Dendritic cell treated with granulocyte-macrophage colony-stimulating factor and Interleukin-4, amounts not matched to agents 40 ng/mL and 50 ng/mL, for 4 days (primary cell): Measurements from ENCODE around the gene LMX1B.

ENCODE experiments used
- H3K27ac Mint-ChIP-seq: one replicate; pipeline ENCODE4 v1.8.0; 2022; ENCODE audit warnings: mild to moderate bottlenecking, mixed read lengths
- H3K27me3 Mint-ChIP-seq: one replicate; pipeline ENCODE4 v1.8.0; 2022; ENCODE audit warnings: mild to moderate bottlenecking, mixed read lengths
- H3K36me3 Mint-ChIP-seq: one replicate; pipeline ENCODE4 v1.8.0; 2022; ENCODE audit warnings: low read depth, mixed read lengths
- H3K4me1 Mint-ChIP-seq: one replicate; pipeline ENCODE4 v1.8.0; 2022; ENCODE audit warnings: low read depth, mixed read lengths
- H3K4me3 Mint-ChIP-seq: one replicate; pipeline ENCODE4 v1.8.0; 2022; ENCODE audit warnings: mild to moderate bottlenecking, moderate library complexity, mixed read lengths
- H3K9me3 Mint-ChIP-seq: one replicate; pipeline ENCODE4 v1.8.0; 2022; ENCODE audit warnings: mixed read lengths
- intact Hi-C: fragments of 100-400 bp; cut with micrococcal nuclease; formaldehyde crosslinking; loops from one replicate; pipeline ENCODE4 v1.15.0; 2022

Gene LMX1B

DNA sequence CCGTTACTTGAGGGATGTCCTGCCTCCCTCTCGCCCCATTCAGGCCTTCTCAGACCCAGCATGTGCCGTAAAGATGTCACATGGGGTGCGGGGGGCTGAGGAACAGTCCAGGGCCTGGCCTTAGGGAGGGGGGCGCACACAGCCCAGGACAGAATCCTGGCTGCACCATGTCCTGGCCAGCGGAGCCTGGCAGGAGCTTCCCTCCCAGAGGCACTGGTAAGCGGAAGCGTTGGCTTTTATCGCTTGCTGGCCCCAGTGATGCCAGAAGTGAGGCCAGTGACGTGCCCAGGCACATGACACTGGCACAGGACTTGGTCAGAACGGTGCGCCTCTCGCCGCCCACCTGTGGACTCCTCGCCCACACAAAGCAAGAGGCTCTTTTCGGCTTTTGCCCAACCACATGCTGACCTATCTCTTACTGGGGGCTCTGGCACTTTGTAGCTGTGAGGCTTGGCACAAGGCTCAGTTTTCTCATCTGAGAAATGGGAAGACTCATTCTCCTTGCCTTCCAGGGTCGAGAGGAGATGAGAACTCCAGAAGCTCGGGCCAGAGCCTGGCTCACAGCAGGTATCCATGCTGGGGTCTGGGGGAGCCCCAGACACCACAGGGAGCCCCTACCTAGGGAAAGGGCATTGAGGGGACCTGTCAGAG lies 59.0 kb downstream of the LMX1B start:
- Mint-ChIP-seq H3K27me3 (peaks cover 63% of the 10 kb centered on the region), H3K4me1 (peaks cover 5% of the 10 kb centered on the region), H3K27ac (no peak overlapping the region)

DNA sequence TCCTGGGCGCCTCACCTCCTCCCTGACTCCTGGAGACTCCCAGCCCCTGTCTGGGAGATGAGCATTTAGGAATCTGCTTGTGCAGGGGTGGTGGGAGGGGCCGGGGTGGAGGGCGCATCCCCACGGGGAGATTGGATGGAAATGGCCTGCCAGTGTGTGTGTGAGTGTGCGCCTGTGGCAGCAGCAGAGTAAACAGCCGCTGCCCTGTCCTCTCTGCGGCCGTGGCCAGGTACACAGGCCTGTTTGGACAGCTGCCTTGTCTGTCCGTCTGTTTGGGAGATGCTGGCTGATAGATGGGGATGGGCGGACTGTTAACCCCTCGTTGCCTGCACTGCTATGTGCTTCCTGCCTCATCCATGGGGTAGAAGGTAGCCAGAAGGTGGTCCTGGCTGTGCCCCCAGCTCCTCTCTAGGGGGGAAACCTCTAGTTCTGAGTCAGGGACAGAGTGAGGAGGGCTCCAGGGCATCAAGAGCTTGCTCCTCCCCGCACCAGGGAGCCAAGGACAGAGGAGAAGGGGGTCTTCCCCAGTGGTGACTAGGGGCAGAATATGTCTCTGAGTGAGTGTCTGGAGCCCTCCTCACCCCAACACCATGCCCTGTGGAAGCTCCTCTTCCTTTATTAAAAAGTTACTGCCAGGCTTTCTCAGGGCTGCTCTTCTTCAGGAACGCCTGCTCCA lies 60.1 kb downstream of the LMX1B start:
- Mint-ChIP-seq H3K27ac (no peak overlapping the region), H3K36me3 (no peaks in the 10 kb centered on the region), H3K27me3 (peaks cover 72% of the 10 kb centered on the region), H3K4me3 (no peak overlapping the region), H3K4me1 (peaks cover 5% of the 10 kb centered on the region), H3K9me3 (no peaks in the 10 kb centered on the region)
- intact Hi-C loops, result no loop called here

More for the DNA sequence above, 59.0 kb downstream of the LMX1B start:
- intact Hi-C loops, result no loop called here
- Mint-ChIP-seq H3K36me3 (no peaks in the 10 kb centered on the region), H3K4me3 (no peak overlapping the region), H3K9me3 (no peaks in the 10 kb centered on the region)

DNA sequence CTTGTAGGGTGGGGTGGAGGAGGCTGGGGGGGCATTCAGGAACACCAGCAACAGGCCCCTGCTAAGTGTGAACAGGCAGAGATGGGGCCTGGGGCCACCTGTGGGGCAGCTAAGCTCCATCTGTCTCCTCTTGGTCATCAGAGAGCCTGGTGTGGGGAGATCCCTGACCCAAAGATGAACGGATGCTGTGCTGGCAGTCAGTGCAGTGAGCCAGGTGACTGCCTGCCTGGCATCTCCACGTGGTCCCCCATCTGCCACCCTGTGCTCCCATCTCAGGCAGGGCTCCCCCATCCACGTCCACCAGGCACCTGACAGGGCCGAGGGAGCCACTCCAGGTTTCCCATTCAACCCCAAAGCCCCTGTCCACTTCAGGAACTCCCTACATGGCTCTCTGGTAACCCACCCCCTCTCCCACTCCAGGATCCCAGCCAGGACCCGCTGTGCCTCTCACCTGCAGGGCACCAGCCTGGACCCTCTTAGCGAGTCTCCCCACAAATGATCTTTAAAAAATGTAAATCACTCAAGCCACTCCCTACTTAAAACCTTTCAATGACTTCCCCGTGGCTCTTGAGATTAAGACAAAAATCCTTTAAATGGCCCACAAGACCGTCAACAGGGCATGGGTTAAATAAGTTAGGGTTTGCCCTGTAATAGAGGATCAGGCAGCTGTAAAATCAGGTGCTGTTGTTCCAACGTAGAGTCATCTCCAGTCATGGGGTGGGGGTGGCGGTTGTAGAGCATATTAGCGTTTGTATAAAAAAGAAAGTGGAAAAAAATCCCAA lies 60.8 kb downstream of the LMX1B start:
- Mint-ChIP-seq H3K27me3 (peaks cover 80% of the 10 kb centered on the region), H3K36me3 (no peaks in the 10 kb centered on the region), H3K4me1 (peaks cover 5% of the 10 kb centered on the region), H3K27ac (no peak overlapping the region), H3K4me3 (no peak overlapping the region), H3K9me3 (no peaks in the 10 kb centered on the region)
- intact Hi-C loops, result no loop called here

DNA sequence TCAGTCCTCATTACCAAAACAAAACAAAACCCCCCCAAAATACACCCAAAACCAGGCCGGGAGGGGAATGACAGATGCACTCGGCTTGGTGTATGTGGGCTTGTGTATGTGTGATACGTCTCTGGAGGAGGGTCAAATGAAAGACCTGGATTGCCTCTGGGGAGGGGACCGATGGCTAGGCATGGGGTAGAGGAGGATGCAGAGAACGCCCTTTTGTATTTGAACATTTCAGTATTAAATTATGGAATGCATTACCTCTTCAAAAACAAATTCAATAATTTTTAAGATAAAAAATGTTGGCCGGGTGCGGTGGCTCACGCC lies 61.4 kb downstream of the LMX1B start:
- H3K36me3 Mint-ChIP-seq, result no peaks in the 10 kb centered on the region
- no peak overlapping the region for H3K4me3 Mint-ChIP-seq
- no peaks in the 10 kb centered on the region for H3K9me3 Mint-ChIP-seq
- H3K4me1 Mint-ChIP-seq, result peaks cover 5% of the 10 kb centered on the region
- intact Hi-C loops, result no loop called here
- H3K27ac Mint-ChIP-seq, result no peak overlapping the region
- peaks cover 85% of the 10 kb centered on the region for H3K27me3 Mint-ChIP-seq

DNA sequence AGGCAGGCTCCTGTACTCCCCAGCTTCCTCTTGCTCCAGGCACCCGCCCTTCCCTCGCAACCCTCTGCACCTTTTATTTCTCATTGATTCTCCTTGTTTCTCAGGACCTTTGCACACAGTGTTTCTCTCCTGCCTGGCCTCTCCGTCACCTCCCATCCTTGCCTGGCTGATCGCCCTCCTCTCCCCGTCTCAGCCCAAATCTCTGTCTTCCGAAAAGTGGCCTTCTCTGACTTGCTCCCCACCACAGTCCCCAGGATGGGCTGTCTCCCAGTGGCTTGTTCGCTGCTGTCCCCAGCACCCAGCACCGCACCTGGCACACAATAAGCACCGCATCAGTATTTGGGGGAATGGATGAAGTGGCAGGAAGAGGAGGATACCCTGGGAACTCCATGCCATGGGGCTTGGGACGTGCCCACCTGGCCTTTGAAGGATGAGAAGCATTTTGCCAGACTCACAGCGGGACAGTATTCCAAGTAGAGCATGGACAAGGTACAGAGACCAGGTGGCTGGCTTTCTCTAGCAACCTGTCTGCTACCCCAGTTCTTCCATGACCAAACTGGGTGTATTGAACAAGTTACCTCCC lies 62.5 kb downstream of the LMX1B start:
- Mint-ChIP-seq H3K4me1 (peaks cover 5% of the 10 kb centered on the region), H3K27me3 (peaks cover 96% of the 10 kb centered on the region), H3K9me3 (no peaks in the 10 kb centered on the region), H3K27ac (no peak overlapping the region), H3K4me3 (no peak overlapping the region), H3K36me3 (no peaks in the 10 kb centered on the region)
- intact Hi-C loops, result no loop called here

DNA sequence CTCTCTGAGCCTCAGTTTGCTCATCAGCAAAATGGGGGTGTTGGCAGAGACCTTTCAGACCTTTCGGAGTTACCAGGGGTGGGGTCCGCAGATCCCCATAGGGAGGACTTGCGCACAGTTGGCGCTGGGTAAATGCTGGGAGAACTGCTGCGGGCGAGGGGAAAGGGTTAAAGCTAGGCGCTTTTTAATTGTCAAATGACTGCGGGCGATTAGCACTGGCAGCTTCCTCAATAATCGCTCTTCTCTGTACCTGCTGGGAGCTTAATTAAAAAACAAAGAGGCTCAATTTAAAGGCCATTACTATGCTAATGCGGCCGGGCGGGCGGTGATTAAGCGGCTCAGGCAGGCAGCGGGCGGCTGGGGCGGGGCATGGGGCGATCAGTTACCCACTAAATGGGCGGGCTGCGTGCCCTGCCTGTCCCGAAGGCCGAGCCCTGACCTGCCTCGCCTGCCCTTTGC lies 63.0 kb downstream of the LMX1B start:
- no peak overlapping the region for H3K27ac Mint-ChIP-seq
- H3K4me1 Mint-ChIP-seq, result peaks cover 5% of the 10 kb centered on the region
- H3K4me3 Mint-ChIP-seq, result no peak overlapping the region
- H3K36me3 Mint-ChIP-seq, result no peaks in the 10 kb centered on the region
- no peaks in the 10 kb centered on the region for H3K9me3 Mint-ChIP-seq
- H3K27me3 Mint-ChIP-seq, result peaks cover 96% of the 10 kb centered on the region
- intact Hi-C loops, result no loop called here

DNA sequence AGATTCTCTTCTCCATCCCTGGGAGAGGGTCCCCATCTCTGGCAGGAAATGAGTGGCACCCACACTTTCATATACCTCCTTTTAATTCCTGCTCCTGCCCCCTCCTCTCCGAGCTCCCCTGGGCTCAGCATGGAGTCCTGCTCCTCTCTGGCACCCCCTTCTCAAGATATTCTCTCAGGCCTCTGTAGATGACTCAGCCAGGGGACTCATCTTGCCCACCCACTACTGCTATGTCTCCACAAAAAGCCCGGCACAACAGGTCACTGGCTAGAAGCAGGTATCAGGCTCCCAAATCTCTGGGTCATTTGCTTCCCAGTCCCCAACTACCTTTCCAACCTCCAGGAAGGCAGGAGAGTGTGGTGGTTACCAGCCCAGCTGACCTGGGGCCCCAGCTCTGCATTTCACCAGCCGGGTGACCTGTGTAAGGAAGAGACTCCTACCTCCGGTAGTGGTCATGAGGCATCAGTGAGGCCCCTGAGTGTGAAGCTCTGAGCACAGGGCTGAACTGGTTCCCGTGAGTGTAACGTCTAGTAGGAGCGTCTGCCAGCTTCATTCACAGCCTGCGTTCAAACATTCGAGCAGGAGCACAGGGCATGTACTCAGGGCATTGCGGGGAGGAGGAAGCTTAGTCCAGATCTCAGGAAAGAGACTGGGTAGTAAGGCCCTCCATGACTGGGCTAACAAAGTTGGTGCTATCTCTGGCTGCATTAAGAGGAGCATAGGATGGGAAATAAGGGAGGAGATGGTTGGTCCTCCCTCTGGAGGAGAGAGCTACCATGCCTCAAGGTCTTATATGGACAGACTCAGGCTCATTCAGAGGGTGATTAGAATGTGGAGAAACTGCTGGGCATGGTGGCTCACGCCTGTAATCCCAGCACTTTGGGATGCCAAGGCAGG lies 63.7 kb downstream of the LMX1B start:
- H3K4me3 Mint-ChIP-seq, result no peak overlapping the region
- H3K27me3 Mint-ChIP-seq, result peaks cover 96% of the 10 kb centered on the region
- no peak overlapping the region for H3K27ac Mint-ChIP-seq
- intact Hi-C loops, result no loop called here
- H3K36me3 Mint-ChIP-seq, result no peaks in the 10 kb centered on the region
- no peaks in the 10 kb centered on the region for H3K9me3 Mint-ChIP-seq
- H3K4me1 Mint-ChIP-seq, result peaks cover 5% of the 10 kb centered on the region

DNA sequence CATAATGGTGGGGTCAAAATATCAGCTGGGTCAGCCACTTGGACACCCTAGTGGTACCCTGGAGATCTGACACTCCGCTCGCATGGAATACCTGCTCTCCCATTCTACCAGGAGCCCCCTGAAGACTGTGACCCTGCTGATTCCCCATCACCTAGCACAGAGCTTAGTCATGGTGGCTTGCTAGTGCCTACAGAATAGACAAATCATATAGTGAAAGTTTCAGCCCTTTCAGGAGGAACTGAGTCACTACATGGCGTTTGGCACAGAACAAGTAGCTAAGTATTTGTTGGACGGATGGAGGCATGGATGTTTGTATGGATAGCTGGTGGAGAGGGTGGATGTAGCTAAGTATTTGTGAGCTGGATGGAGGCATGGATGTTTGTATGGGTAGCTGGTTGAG lies 65.3 kb downstream of the LMX1B start:
- Mint-ChIP-seq H3K4me3 (no peak overlapping the region), H3K4me1 (peaks cover 5% of the 10 kb centered on the region), H3K36me3 (no peaks in the 10 kb centered on the region), H3K27ac (no peak overlapping the region), H3K9me3 (no peaks in the 10 kb centered on the region), H3K27me3 (peaks cover 92% of the 10 kb centered on the region)
- intact Hi-C loops, result no loop called here

DNA sequence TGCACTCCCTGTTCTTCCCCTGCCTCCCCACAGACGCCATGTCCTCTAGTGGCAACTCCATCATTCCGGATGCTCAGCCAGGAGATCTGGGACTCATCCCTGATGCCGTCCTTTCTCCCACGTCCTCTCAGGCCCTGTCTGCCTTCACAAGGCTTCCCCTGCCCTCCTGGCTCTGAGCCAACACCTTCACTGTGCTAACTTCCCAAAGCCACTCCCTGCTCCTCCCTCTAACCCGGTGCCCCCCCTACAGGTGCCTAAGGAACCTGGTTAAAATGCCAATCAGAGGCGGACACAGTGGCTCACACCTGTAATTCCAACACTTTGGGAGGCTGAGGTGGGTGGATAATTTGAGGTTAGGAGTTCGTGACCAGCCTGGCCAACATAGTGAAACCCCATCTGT lies 67.6 kb downstream of the LMX1B start:
- Mint-ChIP-seq H3K4me3 (no peak overlapping the region), H3K27me3 (peaks cover 90% of the 10 kb centered on the region), H3K27ac (no peak overlapping the region), H3K36me3 (no peaks in the 10 kb centered on the region), H3K9me3 (no peaks in the 10 kb centered on the region), H3K4me1 (peaks cover under 1% of the 10 kb centered on the region)
- intact Hi-C loops, result no loop called here

DNA sequence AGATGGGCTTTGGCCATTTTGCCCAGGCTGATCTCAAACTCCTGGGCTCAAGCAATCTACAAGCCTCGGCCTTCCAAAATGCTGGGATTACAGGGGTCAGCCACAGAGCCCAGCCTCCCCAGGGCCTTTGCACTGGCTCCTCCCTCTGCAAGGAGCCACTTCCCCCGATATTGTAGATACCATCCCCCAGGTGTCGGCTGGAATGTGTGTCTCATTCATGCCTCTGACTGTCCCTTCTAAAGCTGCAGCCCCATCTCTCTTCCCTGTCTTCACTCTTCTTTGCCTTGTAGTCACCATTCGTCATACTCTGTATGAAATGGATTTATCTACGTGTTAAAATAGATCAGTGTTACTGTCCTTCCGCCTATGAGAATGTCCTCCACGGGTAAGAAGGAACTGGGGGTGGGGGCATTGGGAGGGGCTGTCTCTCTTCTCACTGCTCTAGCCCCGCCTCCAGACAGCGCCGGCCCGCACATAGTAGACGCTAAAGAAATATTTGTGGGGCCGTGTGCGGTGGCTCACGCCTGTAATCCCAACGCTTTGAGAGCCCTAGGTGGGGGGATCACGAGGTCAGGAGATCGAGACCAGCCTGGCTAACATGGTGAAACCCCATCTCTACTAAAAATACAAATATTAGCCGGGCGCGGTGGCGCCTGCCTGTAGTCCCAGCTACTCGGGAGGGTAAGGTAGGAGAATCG lies 68.5 kb downstream of the LMX1B start:
- Mint-ChIP-seq H3K27me3 (peaks cover 88% of the 10 kb centered on the region), H3K27ac (no peak overlapping the region), H3K36me3 (no peaks in the 10 kb centered on the region)

DNA sequence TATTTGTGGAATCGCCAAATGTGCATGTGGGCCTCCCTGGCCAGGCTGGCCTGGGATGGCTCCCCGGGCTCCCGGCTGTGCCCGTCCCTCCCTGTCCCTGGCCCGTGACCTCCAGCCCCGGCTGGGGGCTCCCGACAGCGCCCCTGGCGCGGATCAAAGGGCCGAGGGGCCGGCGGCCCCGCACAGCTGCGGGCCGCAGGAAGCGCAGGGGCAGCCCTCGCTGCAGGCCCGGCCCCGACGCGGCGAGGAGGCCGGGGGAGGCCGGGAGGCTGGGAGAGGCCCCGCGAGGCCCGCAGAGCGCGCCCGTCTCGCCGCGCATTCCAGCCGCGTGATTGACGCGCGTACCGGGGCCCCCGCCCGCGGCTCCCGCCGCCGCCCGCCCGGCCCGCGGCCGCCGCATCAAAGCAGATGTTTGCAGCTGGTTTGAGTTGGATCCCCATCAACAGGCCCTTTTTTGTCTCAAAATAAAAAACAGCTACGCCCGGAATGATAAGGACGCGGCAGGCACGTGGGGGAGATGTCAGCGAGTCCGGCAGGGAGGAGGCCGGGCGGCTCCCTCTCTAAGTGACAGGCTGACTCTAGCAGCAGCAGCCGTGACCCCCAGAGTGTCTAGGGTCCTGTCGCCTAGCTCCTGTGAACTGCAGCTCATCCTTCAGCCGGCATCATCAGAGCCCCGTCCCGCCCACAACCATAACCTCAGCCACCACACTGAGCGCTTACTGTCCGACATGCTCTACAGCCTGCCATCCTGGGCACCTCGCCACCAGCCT lies 69.4 kb downstream of the LMX1B start:
- no peak overlapping the region for H3K27ac Mint-ChIP-seq
- no peaks in the 10 kb centered on the region for H3K9me3 Mint-ChIP-seq
- H3K4me3 Mint-ChIP-seq, result no peak overlapping the region
- intact Hi-C loops, result no loop called here
- H3K36me3 Mint-ChIP-seq, result no peaks in the 10 kb centered on the region
- H3K27me3 Mint-ChIP-seq, result peaks cover 87% of the 10 kb centered on the region
- H3K4me1 Mint-ChIP-seq, result no peaks in the 10 kb centered on the region

More for the DNA sequence above, 68.5 kb downstream of the LMX1B start:
- Mint-ChIP-seq H3K4me3 (no peak overlapping the region), H3K9me3 (no peaks in the 10 kb centered on the region), H3K4me1 (no peaks in the 10 kb centered on the region)
- intact Hi-C loops, result no loop called here

DNA sequence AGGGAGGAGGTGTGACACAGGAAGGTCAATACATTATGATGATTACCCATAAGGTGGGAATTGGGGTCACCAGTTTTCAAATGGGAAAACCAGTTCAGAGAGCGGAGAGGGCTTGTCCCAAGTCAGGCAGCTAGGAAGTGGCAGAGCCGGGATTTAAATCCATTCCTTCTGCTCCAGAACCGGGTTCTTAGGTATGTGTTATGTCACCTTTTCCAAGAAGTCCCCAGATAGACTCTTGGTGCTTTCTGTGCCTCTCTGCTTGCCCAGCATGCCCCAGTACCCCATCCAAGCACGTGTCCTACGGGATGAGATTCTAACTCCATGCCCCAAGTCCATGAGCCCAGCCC lies 69.9 kb downstream of the LMX1B start:
- H3K36me3 Mint-ChIP-seq, result no peaks in the 10 kb centered on the region
- no peak overlapping the region for H3K4me3 Mint-ChIP-seq
- peaks cover 88% of the 10 kb centered on the region for H3K27me3 Mint-ChIP-seq
- intact Hi-C loops, result no loop called here
- H3K27ac Mint-ChIP-seq, result no peak overlapping the region
- H3K4me1 Mint-ChIP-seq, result no peaks in the 10 kb centered on the region
- no peaks in the 10 kb centered on the region for H3K9me3 Mint-ChIP-seq
